IPS-NIHi11 (cell line): Measurements from ENCODE around the gene SPTBN2.
A peak's percentile ranks its signal among the peaks of the same experiment; 100 is the strongest.

Source experiments
- DNase-seq: peaks from one replicate; pipeline ENCODE4 v3.0.0; 2012; ENCODE audit warnings: mixed read lengths, low spot score

The SPTBN2 gene

DNA sequence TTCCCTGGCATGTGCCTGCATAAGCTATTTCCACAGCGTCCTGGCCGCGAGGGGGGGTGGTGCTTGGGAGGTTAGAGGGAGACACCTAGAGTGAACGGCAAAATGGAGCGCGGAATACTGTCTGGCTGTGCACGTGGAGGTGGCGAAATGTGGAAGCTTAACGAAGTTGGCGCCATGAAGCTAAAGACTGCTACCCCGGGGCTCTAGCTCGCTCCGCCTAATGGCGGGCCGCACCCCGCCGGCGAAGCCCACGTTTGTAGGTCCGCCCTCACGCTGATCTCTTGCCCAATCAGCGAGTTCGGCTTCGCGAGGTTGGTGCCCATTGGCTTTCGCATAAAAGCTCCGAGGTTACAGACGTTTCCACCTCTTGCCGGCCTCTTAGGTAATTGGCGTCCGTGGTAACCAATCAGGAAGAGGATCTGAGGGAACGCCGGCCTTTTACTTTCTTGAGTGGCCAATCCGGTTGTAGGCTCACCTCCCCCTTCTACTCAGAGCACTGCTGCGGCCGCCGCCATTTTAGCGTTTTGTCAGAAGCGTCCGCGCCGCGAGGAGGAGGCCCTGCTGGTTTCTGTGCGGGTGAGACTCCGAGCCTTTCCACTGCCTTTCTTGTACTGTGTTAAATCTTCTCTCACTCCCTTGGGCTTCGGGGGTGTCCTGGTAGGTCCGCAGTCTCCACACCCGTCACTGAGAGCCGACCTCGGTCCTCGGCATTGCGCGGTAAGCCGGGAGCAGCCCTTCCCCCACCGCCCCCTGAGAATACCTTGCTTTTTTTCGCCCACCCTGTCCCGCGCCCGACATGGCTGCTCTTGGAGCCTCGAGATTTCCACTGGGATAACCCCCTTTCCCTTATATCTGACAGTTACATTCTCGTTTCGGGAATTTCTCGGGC lies 90.6 kb downstream of the SPTBN2 start, which contains the start of gene RBM4:
TSS of gene RBM4 (plus strand) at position 527 of the 889 bp plus-strand sequence. CDS start 1,009 bp downstream, outside the sequence.
- peak; percentile 97 for DNase-seq

DNA sequence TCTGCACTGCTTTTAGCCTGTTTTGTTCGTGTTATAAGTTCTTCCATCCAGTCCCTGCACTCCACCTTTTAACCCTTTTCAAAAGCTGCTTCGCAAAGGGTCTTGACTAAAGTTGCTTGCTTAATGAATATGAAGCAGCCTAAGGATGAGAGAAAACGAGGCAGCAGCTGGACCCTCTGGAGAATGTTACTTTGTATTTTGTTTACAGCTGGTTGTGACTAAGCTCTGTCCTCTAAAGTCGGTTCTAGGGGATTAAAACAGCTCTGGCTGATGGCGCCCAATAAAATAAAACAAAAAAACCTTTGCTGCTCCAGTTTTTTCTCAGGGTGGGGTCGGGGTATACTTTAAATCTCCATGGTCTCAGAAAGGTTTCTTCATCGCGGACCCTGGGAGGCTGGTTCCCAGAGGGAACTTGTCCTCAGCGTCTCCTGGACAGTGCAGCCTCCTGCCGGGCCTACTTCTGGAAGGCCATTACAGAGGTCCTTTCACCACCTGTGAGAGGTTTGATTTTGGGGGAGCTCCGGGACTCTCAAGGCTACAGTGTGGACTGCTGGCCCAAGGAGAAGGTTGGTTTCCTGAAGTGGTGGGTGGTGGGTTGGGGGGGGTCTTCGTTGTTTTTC lies 91.3 kb downstream of the SPTBN2 start:
- no peak for DNase-seq

GRCh38 chr11:66636411-66636810 lies 92.6 kb downstream of the SPTBN2 start:
- DNase-seq: no peak
